Esophagus squamous epithelium (tissue), 4 donors: Measurements from ENCODE around the gene COA7.

ENCODE experiments used
- POLR2A ChIP-seq, 4 donors: fragments of 450-650 bp; IDR thresholded peaks; one replicate each; pipeline ENCODE4 v1.6.1; 2017; ENCODE audit warnings: antibody characterized with exemption in 4 of 4, mild to moderate bottlenecking in 4 of 4, moderate library complexity in 3 of 4
- TF ChIP-seq, protein P1 (sequence below), 6 experiments: fragments of 450-650 bp in 4 of 6; fragments of 200-600 bp in 2 of 6; sonication (generic) in 2 of 6; IDR thresholded peaks; one replicate each; pipeline ENCODE4 v1.5.1; 2016 to 2019; ENCODE audit warnings: antibody characterized with exemption in 6 of 6, mild to moderate bottlenecking in 4 of 6, moderate library complexity in 4 of 6

DNA sequence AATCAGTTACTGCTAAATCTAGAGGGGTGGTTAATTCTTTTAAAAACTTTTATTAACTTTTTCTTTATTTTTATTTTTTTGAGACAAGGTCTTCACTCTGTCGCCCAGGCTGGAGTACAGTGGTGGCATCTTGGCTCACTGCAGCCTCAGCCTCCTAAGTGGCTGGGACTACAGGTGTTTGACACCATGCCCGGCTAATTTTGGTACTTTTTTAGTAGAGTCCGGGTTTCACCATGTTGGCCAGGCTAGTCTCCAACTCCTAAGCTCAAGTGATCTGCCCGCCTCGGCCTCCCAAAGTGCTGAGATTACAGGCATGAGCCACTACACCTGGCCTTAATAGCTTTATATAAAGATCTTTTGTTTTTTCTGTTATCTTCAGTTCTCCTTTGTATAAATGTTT, 40.0 kb upstream of the COA7 start:
- TF ChIP-seq, protein P1, sequence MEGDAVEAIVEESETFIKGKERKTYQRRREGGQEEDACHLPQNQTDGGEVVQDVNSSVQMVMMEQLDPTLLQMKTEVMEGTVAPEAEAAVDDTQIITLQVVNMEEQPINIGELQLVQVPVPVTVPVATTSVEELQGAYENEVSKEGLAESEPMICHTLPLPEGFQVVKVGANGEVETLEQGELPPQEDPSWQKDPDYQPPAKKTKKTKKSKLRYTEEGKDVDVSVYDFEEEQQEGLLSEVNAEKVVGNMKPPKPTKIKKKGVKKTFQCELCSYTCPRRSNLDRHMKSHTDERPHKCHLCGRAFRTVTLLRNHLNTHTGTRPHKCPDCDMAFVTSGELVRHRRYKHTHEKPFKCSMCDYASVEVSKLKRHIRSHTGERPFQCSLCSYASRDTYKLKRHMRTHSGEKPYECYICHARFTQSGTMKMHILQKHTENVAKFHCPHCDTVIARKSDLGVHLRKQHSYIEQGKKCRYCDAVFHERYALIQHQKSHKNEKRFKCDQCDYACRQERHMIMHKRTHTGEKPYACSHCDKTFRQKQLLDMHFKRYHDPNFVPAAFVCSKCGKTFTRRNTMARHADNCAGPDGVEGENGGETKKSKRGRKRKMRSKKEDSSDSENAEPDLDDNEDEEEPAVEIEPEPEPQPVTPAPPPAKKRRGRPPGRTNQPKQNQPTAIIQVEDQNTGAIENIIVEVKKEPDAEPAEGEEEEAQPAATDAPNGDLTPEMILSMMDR (IDR thresholded peaks at IDR 0.05), result no peak
- no peak for TF ChIP-seq POLR2A (IDR thresholded peaks at IDR 0.05)
